OCI-LY3 (cell line): ENCODE results near the gene ACE.

ENCODE experiments used
- H2AFZ ChIP-seq: fragments of 200-600, 300-600 bp; shearing (Covaris generic); 2 replicates; pipeline ENCODE4 v1.6.0; 2014; ENCODE audit warnings: antibody characterized with exemption, low read depth, low read length
- H3K27ac ChIP-seq: fragments of 200-600, 300-600 bp; sonication (generic); 2 replicates; pipeline ENCODE4 v1.5.1; 2014; ENCODE audit warnings: mild to moderate bottlenecking, low read length, moderate library complexity, mixed read lengths
- H3K27me3 ChIP-seq: fragments of 200-600, 300-600 bp; sonication (generic); 2 replicates; pipeline ENCODE4 v1.6.1; 2014; ENCODE audit warnings: low read depth, low read length, mixed read lengths
- H3K36me3 ChIP-seq: fragments of 200-600, 300-600 bp; sonication (generic); replicated peaks from 2 replicates; pipeline ENCODE3; 2014; ENCODE audit warnings: low read depth, low read length, mixed read lengths
- H3K4me1 ChIP-seq: fragments of 300-600, 200-600 bp; sonication (generic); 2 replicates; pipeline ENCODE4 v1.6.1; 2014; ENCODE audit warnings: low read length, mixed read lengths
- H3K4me2 ChIP-seq: fragments of 200-600, 300-600 bp; sonication (generic); 2 replicates; pipeline ENCODE4 v1.6.1; 2014; ENCODE audit warnings: low read length, mixed read lengths
- H3K4me3 ChIP-seq: fragments of 300-600, 200-600 bp; sonication (generic); 2 replicates; pipeline ENCODE4 v1.5.1; 2014; ENCODE audit warnings: antibody characterized with exemption, mild to moderate bottlenecking, low read length, moderate library complexity
- H3K79me2 ChIP-seq: fragments of 300-600, 200-600 bp; shearing (Covaris generic); 2 replicates; pipeline ENCODE4 v1.6.1; 2014; ENCODE audit warnings: mild to moderate bottlenecking, low read length, mixed read lengths
- H3K9ac ChIP-seq: fragments of 300-600, 200-600 bp; shearing (Covaris generic); 2 replicates; pipeline ENCODE4 v1.6.0; 2014; ENCODE audit warnings: mild to moderate bottlenecking, low read length, moderate library complexity
- H3K9me3 ChIP-seq: fragments of 200-600, 300-600 bp; shearing (Covaris generic); 2 replicates; pipeline ENCODE4 v1.6.1; 2014; ENCODE audit warnings: low read length, mixed read lengths; ENCODE audit not compliant: insufficient read depth
- H4K20me1 ChIP-seq: fragments of 200-600, 300-600 bp; sonication (generic); 2 replicates; pipeline ENCODE4 v1.6.1; 2016; ENCODE audit warnings: low read length, mixed read lengths; ENCODE audit not compliant: insufficient read depth
- EZH2phosphoT487 ChIP-seq: fragments of 200-600 bp; shearing (Covaris generic); IDR thresholded peaks from 2 replicates; pipeline ENCODE4 v1.6.1; 2018; ENCODE audit warnings: antibody characterized with exemption, mixed run types, low read depth
- TF ChIP-seq, protein P1 (sequence below): fragments of 200-600, 300-600 bp; sonication (generic); IDR thresholded peaks from 2 replicates; pipeline ENCODE4 v1.5.1; 2014; ENCODE audit warnings: antibody characterized with exemption, low read length, low read depth

ACE gene

DNA sequence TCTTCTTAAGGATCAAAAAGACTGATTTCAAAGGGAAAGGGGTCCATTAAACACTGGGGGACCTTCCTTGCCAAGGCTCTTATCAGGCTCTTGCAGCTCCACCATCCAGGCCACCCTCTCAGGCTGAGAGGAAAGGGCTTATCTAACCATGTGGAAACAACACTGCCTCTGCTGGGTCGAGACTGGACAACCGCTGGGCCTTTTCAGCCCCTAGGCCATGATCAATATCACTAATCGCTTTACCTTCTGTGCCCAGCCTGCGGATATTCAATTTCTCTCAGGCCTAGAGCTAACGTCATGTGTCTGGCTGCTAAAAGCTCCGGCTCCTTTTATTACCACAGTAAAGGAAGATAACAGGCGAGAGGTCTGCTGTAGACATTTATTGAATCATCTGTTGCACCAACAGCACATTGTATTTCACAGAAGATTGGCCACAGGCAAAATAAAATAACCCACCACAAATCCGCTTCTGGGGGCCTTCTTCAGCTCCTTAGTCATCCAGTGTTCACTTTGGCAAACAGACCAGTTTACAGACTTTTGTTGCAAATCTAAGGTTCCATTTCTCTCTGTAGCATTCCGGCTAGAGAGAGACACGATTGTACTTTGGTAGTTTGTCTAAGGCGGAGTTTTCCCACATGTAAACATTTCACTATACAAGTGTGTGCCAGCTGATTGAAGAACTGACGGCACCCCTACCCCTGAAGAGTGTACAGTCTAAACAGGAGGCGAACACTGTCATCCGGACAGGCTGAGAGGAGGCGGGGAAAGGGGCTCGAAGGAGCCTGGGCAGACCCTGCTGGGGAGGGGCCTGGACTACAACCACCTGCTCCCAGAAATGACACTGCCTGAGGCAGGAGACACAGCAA, 44.7 kb upstream of the ACE start:
- Histone ChIP-seq H3K9ac (no peak overlapping the region), H3K4me2 (no peak overlapping the region), H3K4me1 (peaks cover 1% of the 10 kb centered on the region), H3K27ac (no peak overlapping the region), H3K4me3 (no peak overlapping the region), H3K36me3 (no peaks in the 10 kb centered on the region), H3K27me3 (no peaks in the 10 kb centered on the region), H3K9me3 (no peaks in the 10 kb centered on the region), H2AFZ (no peak overlapping the region), H3K79me2 (no peaks in the 10 kb centered on the region), H4K20me1 (no peaks in the 10 kb centered on the region)
- TF ChIP-seq, protein P1, sequence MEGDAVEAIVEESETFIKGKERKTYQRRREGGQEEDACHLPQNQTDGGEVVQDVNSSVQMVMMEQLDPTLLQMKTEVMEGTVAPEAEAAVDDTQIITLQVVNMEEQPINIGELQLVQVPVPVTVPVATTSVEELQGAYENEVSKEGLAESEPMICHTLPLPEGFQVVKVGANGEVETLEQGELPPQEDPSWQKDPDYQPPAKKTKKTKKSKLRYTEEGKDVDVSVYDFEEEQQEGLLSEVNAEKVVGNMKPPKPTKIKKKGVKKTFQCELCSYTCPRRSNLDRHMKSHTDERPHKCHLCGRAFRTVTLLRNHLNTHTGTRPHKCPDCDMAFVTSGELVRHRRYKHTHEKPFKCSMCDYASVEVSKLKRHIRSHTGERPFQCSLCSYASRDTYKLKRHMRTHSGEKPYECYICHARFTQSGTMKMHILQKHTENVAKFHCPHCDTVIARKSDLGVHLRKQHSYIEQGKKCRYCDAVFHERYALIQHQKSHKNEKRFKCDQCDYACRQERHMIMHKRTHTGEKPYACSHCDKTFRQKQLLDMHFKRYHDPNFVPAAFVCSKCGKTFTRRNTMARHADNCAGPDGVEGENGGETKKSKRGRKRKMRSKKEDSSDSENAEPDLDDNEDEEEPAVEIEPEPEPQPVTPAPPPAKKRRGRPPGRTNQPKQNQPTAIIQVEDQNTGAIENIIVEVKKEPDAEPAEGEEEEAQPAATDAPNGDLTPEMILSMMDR = no peak
- no peak for TF ChIP-seq EZH2phosphoT487

DNA sequence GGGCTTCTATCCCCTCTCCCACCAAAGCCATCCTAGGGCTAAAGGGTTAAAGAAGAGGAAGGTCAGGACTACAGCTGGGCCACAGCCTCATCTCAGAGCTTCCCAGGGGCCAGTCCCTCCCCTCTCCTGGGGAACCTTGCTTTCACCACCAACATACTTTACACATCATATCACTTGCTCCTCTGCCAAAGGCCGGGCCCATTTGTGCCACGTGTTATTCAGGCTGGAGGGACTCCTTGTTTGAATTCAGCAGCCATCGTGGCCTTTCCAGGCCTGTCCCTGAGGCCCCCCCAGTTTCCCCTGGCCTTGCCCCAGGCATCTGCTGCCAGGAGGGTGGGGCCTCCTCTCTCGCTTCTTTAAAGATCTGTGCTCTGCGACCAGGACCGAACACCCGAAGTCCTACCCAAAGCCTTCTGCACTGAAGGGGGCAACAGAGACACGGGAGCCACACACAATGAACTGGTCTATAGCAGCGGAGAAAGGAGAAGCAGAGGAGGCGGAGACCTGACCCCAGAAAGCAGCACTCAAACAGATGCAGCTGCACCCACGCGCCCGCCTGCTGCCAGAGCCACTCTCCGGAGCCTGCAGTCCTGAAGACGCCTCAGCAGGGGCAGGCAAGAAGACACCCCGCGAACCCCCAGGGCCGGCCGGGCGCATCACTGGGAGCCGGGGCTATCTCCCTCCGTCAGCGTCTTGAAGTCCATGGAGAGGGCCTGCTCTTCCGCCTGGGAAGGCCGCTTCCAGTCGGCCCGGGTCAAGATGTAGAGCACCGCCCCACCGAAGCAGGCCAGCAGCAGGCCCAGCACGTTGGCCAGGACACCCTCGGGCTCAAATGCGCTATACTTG, 42.9 kb upstream of the ACE start:
- no peaks in the 10 kb centered on the region for H3K9me3 ChIP-seq
- no peaks in the 10 kb centered on the region for H3K27me3 ChIP-seq
- H3K9ac ChIP-seq = no peak overlapping the region
- H3K4me2 ChIP-seq = no peak overlapping the region
- TF ChIP-seq, protein P1 = no peak
- TF ChIP-seq EZH2phosphoT487 = no peak
- no peak overlapping the region for H3K27ac ChIP-seq
- no peaks in the 10 kb centered on the region for H3K36me3 ChIP-seq
- H3K79me2 ChIP-seq = no peaks in the 10 kb centered on the region
- H2AFZ ChIP-seq = no peak overlapping the region
- H4K20me1 ChIP-seq = no peaks in the 10 kb centered on the region
- H3K4me1 ChIP-seq = no peaks in the 10 kb centered on the region
- H3K4me3 ChIP-seq = no peak overlapping the region

DNA sequence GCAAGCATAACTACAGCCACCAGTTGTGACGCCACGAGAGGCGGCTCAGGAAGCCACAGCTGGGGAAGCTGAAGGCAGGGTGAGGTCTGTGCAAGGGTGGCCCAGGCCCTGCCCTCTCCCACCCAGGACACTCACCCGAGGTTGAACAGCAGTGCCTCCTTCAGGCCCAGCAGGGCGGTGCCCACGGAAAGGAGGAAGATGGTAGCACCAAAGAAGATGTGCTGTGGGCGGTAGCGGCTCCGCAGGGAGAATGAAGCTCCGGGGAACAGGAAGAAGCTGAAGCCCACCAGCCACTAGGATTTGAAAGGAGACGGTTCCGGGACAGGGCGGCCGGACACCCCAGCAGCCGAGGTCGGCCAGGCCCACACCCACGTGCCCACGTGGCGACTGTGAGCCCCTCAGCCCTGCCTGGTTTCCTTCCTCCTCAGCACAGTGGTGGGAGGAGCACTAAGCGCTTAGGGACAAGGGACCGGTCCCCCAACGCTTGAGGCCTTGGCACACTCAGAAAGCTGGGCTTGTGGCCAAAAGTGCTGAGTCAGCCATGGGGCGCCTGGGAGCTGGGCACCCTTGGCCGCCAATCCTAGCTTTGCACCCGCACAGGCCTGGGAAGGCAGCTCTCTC, 41.8 kb upstream of the ACE start:
- Histone ChIP-seq H3K27me3 (no peaks in the 10 kb centered on the region), H3K79me2 (no peaks in the 10 kb centered on the region), H3K27ac (no peak overlapping the region), H3K9me3 (no peaks in the 10 kb centered on the region), H3K36me3 (no peaks in the 10 kb centered on the region), H3K4me3 (no peak overlapping the region), H3K4me1 (no peaks in the 10 kb centered on the region), H2AFZ (no peak overlapping the region), H3K9ac (no peak overlapping the region), H4K20me1 (no peaks in the 10 kb centered on the region), H3K4me2 (no peak overlapping the region)
- no peak for TF ChIP-seq EZH2phosphoT487
- TF ChIP-seq, protein P1 = peak; percentile 18; the same call in 1 of the 2 replicates
